GM19468 (cell line): Measurements from ENCODE around the gene DYNLT5.

Source experiments
- ATAC-seq: cut with Tn5 transposase; IDR thresholded peaks from one replicate; pipeline ENCODE4 v1.9.1; 2021; ENCODE audit warnings: mild to moderate bottlenecking, moderate library complexity, moderate number of reproducible peaks; ENCODE audit not compliant: unreplicated experiment; ENCODE audit errors: extremely low read depth

Gene DYNLT5

DNA sequence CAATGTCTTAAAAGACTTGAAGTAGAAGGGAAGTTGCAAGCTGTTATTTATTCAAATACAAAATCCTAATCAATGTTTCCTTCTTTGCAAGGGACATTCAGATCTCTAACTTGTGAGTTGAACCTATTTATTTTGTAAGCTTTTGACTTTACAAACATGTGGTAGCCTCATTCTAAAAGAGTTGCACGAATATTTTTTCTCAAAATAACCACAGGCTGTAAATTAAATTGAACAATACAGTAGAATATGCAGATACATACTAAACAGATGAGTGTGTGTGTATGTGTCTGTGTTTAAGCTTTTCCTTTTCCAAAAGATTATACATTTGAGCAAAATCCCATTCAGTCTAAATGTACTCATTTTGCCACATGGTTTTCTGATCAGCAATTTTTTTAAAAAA, 4.8 kb upstream of the DYNLT5 start:
- no peak for ATAC-seq

DNA sequence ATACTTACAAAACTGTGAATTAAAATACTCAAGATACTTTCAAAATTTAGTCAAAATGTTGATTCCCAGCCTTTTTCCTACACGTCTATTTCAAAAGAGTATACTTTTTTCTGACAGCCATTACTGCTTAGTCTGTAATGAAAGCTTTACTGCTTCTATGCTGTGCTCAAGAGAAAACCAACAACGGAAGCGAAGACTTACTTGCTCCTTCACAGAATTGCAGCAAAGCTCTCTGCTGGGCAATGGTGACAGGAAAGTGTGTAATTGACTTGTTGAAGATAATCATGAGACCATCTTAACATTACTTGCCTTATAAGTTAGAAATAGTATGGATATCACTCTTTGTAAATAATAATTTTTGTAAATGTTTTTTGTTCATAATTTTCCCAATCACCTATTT, 1.7 kb upstream of the DYNLT5 start:
- no peak for ATAC-seq

GRCh38 chr1:66751160-66751559, 1.1 kb upstream of the DYNLT5 start:
- no peak for ATAC-seq

DNA sequence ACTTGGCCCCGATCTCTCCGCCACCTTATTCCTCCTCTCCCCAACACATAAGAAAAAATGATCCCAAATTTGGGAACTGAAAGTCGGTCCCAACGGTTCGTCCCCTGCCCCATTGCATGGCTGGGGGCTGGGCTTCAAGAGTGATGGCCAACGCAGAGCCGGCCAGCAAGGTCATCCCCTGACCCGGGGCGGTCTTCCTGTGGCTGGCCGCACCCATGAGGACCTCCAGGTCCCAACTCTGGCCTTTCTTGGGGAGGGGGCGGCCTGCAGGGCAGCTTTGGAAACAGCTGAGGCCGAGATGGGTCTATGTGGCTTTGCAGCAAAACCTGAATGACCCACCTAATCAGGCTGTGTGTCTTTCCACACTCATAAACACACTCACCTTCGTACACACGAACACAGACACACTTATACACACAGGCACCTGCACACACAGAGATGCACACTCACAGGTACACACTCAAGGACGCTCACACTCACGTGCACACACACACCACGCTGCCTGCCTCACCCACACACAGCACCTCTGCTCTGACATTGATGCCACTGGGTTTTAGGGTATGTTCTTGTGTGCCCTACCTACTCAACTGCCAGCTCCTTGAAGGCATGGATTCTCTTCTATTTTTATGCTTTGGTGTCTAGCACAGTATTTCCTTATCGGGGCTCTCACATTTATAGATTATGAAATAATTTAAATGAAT, 562 bp downstream of the DYNLT5 start:
- no peak for ATAC-seq

- no peak for ATAC-seq
Measured at GRCh38 chr1:66757722-66758240, 5.5 kb downstream of the DYNLT5 start.

GRCh38 chr1:66758241-66758755, 6.0 kb downstream of the DYNLT5 start:
- ATAC-seq = peak; percentile 100

- ATAC-seq = no peak
Measured at GRCh38 chr1:66760506-66760905, 8.2 kb downstream of the DYNLT5 start.

DNA sequence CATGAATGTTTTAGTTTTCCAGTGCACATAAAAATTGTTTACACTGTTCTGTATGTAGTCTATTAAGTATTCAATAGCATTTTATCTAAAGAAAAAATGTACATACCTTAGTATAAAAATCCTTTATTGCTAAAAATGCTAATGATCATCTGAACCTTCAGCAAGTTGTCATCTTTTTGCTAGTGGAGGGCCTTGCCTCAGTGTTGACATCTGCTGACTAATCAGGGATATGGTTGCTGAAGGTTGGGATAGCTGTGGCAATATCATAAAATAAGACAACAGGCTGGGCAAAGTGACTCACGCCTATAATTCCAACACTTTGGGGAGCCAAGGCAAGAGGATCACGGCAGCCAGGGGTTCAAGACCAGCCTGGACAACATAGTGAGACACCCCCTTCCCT, 9.0 kb downstream of the DYNLT5 start:
- ATAC-seq = no peak

- no peak for ATAC-seq
Measured at GRCh38 chr1:66764994-66765578, 12.8 kb downstream of the DYNLT5 start.

DNA sequence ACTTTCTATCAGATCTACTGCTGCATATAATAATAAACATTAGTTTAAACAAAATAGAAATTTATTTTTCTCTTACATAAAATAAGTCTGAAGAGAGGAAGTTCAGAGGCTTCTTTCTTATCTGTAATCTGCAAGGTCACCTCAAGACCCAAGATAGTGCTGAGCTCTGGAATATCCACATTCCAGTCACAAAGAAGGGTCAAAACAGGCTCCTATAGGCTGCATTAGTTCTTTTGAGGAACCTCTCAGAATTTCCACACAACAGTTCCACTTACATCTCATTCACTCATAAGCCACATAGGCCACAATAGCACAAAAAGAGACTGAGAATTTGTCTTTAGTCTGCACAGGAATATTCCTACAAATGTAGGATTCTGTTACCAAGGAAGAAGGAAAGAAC, 15.4 kb downstream of the DYNLT5 start:
- no peak for ATAC-seq

DNA sequence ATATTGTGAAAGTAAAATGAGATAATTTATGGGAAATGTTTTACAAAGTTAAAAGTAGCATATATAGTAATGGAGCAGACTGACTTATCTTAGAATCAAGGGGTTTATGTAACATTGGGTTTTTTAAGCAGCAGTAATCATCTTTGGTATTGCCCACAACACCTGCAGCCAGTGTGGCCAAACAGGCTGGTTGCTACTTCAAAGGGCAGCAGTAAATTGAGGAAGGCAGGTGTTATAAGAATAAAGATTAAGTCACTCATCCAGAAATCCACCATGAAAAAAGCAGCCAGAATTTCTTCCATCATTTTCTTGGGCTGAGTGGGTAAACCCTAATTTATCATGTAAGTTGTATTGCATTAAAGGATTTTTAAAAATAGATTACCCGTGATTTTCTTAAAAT, 16.7 kb downstream of the DYNLT5 start:
- ATAC-seq = no peak

- ATAC-seq = no peak
Measured at GRCh38 chr1:66769512-66770229, 17.4 kb downstream of the DYNLT5 start.

DNA sequence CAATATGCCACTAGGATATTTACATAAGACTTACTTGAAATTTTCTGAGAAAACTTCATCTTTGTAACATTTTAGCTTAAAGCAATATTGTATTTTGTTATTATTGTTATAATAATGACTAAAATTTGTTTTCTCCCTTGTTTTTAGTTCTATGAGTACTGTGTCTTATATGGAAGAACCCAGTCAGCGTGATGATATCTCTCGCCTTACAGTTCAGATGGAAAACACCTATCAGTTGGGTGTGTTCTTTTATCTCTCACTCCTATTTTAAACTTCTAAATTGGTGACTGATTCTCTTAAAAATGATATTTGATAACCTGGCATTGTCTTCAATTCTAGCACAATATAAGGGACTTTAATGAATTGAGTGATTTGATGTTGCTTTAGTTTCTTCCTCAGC, 18.0 kb downstream of the DYNLT5 start:
- no peak for ATAC-seq

- ATAC-seq = no peak
Measured at GRCh38 chr1:66770694-66771093, 18.4 kb downstream of the DYNLT5 start.

DNA sequence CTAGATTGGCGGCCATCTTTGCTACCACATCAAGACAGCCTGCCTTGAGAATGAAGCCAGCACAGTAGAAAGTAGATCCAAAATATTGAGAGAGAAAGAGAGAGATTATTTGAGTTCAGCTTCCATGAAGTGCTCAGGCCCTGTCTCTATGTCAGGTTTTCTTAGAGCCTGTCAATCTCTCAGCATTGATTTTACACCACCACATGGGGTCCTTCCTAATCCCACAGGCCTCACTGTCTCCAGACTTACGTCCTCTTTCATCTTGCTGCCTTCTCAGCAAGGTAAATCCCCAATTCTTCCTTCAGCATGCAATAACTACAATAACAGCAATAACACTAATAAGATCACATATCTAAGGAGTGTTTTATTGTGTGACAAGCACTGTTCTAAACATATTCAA, 21.0 kb downstream of the DYNLT5 start:
- no peak for ATAC-seq

GRCh38 chr1:66774438-66774837, 22.2 kb downstream of the DYNLT5 start:
- no peak for ATAC-seq

GRCh38 chr1:66775646-66776045, 23.4 kb downstream of the DYNLT5 start:
- no peak for ATAC-seq

- ATAC-seq = no peak
Measured at GRCh38 chr1:66777831-66778230, 25.6 kb downstream of the DYNLT5 start.

DNA sequence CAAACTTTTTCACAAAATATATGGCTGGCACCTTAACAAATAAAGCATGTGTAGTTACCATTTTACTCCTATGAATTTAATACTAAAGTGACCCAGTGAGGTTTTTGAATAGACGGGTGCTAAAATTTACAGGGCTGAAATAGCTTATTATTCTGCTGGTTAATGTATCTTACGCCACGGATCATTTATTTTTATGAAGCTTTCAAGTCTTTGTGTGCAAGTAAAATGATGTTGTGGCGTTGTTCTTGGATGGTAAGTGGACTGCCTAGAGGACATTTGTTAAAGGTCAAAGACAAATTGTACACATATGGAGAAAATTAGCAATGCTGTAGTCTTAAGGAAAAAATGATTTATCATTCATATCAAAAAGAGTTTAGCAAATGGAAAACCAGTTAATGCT, 26.0 kb downstream of the DYNLT5 start:
- ATAC-seq = no peak

DNA sequence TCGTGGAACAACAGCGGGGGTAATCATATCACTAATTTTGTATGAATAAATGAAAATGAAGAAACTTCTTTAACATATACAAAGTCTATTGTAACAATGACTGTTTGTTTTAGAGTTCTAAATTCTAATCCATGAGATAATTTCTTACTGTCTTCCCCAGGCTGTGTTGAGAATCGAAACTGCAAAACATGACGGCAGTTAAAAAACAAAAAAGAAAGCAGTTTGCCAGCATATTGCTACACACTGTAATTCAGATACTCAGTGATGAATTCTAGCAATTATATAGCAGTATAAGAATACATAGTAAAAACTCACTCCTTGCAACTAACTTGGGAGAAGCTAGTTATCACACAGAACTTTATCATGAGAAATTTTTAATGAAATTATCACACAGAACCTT, 26.7 kb downstream of the DYNLT5 start:
- ATAC-seq = no peak

GRCh38 chr1:66779475-66780078, 27.3 kb downstream of the DYNLT5 start:
- no peak for ATAC-seq
